Measurements from ENCODE around the gene NLGN1.
A peak's percentile ranks its signal among the peaks of the same experiment; 100 is the strongest.

The NLGN1 gene

DNA sequence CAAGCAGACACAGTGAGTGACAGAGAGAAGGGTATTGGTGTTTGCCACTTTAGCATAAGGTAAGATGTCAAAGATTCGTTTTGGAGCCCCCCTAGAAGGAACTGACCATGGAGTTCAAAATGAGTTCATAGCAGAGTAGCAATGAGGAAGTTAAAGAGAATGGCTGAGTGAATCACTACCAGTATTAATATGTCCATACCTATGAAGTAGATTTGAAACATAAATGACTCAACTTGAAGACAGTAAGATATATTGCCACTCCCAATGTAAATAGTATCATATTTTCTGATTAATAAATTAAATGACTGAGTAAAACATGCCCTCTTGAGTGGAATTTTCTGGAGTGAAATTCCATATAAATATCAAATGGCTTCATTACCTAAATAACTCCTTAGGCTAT is 675.1 kb downstream of the NLGN1 start:
- no peak for DNase-seq (ENCODE audit: low read depth, low spot score)

DNA sequence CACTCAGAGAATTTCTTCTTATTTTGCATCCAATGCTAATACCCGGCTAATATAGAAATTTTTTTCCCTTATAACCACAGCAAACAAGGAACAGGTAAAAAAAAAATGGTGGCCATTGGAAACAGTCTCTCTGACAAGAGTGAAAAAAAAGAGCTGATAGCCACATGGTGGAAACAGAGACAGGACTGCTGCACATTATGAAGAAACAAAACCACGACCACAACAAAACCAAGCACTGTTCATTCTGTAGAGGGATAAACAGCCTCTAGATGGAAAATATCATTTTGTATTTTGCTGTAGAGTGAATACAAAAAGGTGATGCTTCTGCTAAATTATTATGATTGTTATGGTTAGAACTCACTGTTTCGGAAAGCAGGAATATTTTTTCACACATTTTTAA is 686.2 kb downstream of the NLGN1 start:
- DNase-seq (ENCODE audit: low read depth, low spot score): no peak

DNA sequence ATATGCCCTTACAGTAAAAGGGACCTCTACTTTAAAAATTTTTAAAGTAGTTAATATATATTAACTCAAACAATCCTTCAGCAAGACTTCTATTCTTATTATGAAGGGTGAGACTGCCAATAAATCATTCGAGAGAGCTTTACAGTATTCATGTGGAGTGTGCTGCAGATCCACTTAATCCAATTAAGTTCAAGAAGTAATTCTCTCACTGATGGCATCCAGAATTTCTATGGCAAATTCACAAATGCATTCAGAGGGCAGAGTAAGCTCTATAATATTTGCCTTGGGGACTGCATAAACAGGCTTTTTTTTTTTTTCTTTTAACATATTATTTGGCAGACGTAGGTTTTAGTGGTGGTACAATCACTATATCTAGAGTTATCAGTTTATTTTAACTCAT is 692.0 kb downstream of the NLGN1 start:
- no peak for DNase-seq (ENCODE audit: low read depth, low spot score)

DNA sequence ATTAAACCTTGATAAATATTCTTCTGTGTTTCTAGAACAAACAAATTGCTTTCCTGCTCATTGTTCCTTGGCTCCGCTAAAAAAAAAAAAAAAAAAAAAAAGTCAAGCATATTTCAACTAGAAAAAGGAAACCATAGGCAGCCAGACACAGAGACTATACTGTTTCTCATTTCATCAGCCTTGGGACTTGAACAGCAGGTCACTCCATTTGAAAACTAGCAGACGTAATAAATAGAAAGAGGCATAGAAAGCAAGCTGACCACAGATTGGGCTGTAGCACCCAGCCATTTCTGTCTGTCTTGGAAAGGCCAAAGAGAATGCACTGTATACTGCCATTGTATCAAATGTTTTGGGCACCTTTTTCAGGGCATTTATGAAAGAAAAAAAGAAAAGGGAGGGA is 697.1 kb downstream of the NLGN1 start:
- no peak for DNase-seq (ENCODE audit: low read depth, low spot score)

DNA sequence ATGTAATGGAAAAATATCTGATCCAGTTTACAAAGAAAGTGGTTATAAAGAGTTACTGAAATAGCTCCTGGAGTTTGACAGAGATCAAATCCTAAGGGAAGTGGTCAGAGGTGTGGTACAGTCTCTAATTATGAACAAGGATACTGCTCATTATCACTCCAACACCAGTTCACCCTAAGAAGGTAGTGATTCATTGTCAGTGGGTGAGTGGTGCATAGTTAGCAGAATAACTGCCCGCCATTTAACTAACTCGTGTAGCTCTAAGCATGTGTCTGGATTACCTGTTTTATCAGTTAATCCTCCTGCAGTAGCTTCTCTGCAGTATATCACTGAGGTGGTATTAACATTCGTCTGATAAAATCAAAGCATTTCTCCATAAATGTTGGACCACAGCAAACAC is 700.1 kb downstream of the NLGN1 start:
- DNase-seq (ENCODE audit: low read depth, low spot score): no peak

DNA sequence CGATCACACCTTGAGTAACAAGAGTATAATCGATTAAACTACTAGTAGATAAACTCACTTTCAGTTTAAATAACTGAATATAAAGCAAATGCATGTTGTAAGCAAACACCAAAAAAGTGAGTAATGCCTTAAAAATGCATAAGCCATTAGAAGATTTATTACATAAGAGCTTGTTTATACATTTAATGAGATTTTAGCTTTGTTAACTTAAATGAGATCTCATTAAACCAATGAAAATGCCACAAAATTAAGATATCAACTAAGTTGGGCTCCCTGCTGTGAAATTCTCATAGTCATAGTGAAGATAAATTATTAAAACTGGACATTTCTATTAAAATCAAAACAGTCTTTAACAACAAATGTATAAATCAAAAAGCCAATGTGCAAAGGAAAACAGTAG is 701.2 kb downstream of the NLGN1 start:
- no peak for DNase-seq (ENCODE audit: low read depth, low spot score)

DNA sequence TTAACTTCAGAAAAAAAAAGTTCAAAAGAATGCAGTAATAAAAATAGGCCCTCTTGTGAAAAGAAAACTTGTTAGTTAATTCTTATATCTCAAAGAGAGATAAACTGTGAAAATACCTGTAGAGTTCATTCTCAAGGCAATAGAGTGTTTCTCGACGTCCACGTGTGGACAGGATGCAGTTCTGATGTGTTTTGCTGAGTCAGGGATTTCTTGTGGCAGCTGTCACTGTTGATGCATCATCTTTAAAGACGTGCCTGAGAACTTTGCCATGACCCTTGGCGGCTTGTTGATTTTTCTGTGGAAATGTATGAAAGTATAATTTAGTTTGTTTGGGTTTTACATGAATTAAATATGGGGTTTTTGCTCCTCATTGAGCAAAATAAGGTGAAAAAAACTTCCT is 702.2 kb downstream of the NLGN1 start:
- no peak for DNase-seq (ENCODE audit: low read depth, low spot score)

DNA sequence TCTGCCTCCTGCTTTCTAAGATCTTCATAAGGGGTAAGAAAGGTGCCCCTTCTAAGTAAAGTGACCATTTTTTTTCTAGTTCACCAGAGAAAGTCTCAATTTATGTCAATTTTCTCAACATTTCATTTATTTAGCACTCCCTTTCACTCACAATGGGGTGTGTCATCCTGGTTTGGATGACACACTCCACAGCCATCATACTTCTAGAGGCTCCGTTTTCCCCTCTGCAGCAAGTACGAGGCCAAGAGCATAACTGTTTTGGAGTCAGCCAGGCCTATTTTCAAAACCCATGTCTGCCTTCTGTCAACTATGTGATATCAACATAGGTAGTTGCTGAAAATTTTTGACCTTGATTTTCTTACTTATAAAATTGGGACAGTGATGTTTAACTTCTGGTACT is 703.2 kb downstream of the NLGN1 start:
- DNase-seq (ENCODE audit: low read depth, low spot score): no peak

DNA sequence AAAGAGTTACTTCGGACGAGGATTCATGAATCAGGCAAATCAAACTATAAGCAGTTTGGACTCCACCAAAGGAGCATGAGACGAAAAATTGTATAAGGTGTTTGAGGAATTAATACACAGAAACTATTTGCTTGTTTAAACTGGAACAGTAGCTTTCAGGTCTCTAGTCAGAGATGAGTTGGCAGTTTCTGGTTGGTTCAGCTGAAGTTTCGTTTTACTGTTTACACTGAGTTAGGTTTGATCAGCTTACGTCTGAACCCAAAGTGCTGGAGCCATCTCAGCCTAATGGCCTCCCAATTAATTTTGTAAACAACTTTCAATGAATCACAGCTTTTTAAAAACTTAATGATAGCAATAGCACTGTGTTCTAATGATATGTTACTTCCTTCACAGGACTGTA is 703.7 kb downstream of the NLGN1 start:
- DNase-seq (ENCODE audit: low read depth, low spot score): no peak

DNA sequence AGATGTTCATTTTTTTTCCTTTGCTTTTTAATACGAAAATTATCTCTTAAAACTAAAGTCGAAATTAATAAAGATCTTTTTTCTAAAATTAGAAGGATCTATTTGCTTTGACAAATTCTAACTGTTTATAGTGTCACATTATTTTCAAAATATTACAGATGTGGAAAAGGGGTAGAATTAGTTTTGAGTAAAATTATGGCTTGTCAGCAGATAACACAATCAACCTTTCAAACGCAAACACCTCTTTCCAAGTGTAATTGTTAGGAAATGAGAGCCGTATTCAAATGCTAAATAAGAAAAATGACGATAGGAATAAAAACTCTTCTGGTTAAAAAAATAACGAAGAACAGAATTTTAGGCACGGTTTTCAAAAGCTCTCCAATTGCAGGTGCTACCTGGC is 704.7 kb downstream of the NLGN1 start:
- no peak for DNase-seq (ENCODE audit: low read depth, low spot score)

DNA sequence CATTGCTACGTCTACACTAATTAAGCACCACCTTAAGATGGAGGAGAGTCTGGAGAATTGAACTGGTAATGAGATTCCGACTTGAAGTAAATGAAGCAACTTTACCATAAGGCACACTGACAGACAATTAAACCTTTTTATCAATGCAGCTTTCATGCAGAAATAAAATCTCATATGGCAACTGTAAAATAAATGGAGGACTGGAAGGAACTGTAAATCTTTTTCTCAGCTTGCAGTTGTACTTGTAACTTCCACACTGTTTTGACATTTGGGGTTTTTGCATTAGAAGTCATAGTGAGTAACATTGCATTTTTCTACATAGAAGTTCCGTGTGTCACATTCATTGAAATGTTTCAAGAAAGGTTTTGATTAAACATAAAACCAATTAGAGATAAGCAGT is 705.3 kb downstream of the NLGN1 start:
- peak; percentile 50 for DNase-seq (ENCODE audit: low read depth, low spot score)

DNA sequence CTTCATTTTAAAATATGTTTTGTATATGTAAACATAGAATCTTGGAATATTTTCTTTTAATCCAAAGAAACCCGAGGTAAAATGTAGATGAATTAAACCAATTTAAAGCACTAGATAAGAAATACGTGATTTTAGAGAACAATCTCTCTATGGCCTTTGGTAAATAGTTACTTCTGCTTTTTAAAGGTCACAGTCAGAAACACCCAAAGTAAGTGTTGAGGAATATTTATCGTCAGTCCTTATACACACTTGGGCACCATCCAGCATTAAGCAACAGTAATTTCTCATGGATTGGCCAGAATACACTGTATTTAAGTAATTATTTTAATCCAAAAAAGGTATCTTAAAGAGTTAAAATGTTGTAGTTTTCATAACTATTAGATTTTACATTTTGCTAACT is 713.2 kb downstream of the NLGN1 start:
- no peak for DNase-seq (ENCODE audit: low read depth, low spot score)

DNA sequence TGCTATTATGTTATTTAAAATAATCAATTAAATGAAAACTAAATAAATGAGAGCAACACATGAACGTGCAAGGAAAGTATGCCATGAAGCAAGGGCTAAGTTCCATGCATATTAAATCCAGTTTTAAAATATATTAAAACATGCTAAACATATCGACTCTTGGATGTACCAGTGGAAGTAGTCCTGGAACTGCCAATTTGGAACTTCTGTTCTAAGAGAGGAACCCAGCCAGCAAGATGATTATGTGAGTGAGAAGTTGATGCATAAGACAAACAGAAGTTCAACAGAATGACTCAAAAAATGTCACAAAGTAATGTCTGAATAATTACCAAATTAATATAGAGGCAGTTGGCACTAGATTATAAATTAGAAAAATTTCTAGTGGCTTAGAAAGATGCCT is 714.2 kb downstream of the NLGN1 start:
- no peak for DNase-seq (ENCODE audit: low read depth, low spot score)

DNA sequence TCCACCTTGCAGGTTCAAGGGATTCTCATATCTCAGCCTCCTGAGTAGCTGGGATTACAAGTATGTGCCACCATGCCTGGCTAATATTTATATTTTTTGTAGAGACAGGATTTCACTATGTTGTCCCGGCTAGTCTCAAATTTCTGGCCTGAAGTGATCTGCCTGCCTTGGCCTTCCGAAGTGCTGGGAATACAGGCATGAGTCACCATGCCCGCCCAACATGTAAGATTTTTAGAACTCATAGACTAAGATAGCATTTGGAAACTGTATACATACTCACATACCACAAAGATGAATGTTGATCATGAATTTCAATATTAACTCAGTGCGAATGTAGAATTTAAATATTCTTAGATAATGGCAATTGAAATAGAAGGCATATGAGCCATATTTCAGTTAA is 718.9 kb downstream of the NLGN1 start:
- no peak for DNase-seq (ENCODE audit: low read depth, low spot score)

DNA sequence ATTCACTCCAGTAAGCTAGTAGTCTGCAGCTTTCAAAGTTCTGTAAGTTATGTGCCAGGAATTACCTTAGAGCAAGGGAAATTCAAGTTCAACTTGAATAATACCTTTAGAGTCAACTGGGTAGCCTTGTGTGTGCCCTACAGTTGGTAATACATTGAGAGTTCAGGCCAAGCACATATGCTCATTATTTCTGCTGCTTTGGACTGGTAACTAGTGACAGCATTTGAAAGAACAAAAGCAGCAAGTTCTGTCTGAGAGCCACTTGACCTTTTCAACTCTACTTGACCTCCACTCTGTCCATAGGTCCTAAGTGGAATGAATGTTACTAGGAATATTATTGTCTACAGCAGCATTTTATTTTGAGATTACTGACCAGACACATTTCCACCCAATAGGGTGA is 723.5 kb downstream of the NLGN1 start:
- DNase-seq (ENCODE audit: low read depth, low spot score): no peak

DNA sequence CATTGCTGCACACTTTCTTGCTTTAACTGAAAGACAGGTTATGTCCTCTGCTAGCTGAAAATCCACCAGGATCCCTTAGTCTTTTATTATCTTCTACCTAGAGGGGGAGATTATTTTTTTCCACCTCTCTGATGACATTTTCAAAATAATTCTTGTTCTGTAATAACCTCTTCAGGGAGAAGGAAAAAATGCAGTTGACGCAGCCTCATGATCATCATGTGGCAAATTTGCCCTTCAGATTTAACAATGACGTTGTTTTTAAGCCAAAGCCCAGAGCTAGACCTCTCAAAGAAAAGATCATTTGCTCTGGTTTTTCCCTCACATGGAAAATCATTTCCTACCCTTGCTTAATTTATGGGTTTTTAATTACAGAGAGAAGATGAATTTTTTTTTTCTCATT is 724.9 kb downstream of the NLGN1 start:
- DNase-seq (ENCODE audit: low read depth, low spot score): no peak

DNA sequence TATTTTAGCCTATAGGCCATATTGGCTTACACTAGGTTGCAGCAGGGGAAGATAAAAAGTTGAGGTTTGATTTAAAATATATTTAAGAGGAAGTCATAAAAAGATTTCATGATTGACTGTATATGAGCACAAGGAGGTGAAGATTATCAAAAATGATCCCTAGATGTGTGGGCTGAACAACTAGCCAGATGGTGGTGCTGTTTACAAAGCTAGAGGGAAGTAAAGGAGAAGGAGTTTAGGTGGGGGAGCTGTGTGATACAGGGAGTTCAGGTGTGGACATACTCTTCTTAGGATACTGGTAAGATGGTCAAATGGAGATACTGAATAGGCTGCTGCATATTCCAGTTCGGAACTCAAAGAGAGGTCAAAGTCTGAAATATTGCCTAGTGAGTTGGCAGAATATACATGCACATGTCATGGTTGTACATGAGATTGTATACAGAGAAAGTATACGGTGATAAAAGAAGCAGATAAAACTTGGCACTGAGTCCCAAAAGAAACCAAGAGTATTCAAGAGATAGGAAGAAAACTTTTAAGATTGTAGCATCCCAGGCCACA is 727.8 kb downstream of the NLGN1 start:
- peak; percentile 64 for DNase-seq (ENCODE audit: low read depth, low spot score)

DNA sequence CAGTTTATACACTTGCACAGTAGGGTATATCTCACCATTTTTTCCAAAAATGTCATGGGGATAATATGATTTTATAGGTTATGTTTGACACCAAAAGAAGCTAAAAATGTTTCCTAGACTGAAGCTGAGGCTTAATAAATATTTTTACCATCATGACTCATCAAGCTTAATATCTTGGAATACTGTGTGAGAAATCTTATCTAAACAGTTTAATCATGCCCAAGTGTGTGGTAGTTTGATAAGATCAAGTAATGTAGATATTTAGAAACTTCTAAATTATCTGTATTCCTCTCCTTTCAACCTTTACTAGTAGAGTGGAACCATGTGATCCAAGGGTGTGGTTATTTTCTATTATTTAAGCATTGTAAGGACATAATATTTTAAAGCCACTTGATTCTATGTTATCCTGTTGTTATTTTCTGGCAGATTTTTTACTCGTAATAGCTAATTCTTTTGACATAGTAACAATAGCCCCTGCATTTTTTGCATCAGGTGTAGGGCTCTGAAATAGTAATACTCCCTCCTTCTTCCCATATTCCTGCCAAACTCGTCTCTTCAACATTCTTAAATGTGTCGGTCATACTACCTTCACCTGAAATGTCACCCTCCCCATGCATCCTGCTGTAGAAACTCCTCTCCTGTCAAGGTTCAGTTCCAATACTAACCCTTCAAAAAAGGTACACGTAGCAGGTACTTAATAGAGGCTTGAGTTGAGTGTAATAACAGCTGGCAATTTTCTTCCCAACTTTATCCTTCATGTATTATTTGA is 729.6 kb downstream of the NLGN1 start:
- DNase-seq (ENCODE audit: low read depth, low spot score): no peak

DNA sequence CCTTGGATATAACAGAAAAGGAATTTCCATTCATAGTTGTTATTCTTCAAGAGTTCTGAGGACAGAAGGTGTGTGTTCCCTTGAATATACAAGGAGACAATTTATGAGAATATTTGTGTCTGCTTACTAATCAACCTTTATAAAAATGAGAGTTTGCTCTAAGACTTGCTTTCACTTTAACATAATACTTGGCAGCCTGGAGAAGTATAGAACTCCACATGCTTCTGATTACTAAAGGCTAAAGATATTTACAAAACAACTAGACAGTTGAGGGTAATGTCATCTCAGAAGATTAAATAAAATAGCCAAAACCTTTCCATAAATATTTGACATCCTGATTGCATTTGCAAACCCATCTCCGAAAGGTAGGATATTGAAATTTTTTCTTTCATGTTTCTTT is 734.5 kb downstream of the NLGN1 start:
- no peak for DNase-seq (ENCODE audit: low read depth, low spot score)

DNA sequence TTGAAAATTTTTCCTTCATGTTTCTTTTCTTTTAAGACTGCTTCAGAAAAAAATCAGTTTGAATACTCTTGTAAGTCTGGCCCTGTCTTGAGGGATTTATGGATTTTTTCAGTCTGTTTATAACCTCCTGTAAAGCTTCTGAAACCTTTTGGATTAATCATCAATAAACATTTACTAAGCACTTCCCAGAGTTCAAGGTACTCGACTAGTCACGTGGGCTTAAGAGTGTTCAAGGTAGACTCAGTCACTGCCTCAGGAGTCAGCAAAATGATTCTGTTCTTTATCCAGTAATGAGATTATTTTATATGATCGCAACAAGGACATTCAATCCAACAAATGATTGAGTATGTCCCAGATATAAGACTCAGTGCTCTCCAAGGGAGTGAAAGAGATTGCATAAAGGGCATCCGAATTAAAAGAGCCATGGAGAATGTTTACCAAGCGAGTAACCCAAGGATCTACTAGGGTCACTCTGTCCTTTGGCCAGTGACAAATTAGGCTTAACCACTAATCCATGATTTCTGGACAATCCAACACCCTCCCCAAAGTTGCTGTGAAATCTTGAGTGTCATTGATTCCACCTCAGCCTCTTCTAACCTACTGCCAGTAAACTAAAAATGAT is 735.0 kb downstream of the NLGN1 start:
- no peak for DNase-seq (ENCODE audit: low read depth, low spot score)

DNA sequence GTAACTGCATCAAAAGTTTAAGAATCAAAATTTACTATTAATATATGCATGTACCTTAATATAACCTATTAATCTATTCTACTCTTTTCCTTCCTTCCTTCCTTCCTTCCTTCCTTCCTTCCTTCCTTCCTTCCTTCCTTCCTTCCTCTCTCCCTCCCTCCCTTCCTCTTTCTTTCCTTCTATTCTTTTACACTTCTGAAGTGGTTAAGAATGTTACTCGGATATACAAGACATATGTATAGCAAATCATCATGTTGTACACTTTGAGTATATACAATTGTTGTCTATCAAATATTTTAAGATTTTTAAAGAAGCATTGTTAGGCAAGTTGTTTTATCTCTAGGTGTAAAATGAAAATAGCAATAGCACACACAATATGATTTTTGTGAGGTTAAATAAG is 748.5 kb downstream of the NLGN1 start:
- no peak for DNase-seq (ENCODE audit: low read depth, low spot score)

DNA sequence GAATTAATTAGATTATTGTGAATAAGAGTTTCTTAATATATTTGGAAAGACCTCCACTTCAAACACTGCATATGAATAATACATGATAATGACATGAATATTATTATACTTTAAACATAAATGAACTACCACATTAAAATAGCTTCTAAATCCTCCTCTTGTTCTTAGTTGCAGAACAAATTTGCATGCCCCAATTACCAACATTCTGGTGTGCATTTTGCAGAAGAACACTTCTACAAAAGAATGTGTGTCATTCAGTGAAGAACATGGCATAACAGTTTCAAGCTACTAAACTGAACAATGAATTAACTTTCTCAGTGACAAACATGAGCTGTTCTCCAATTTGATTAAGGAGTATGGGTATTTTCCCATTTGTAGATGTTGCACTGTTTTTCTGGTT is 750.3 kb downstream of the NLGN1 start:
- no peak for DNase-seq (ENCODE audit: low read depth, low spot score)

DNA sequence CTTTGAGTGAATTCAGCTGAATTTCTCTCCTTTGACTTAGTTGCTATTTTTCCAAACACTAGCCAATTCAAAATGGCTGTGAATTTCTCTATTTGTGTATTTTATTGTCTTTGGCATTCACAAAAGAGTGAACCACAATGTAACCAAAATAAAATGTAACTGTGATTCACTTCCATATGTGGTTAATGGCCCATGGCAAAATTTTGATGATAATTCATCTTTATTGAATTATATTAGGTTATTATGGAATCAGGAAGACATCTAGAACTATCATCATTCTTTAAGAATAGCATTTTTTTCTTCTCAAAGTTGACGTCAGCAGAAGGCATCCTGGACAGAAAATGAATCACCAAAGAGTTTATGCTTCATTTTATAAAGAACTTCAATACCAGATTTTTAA is 756.3 kb downstream of the NLGN1 start:
- no peak for DNase-seq (ENCODE audit: low read depth, low spot score)
